Measurements from ENCODE around the gene PARD3.
"Not testable (repeated sequence)": the region's sequence is repeated elsewhere in the genome, so short reads cannot be mapped to it uniquely, and the experiment has no call there.

The PARD3 gene

GRCh38 chr10:34700752-34701151, 114.3 kb downstream of the PARD3 start:
- H3K36me3 ChIP-seq (ENCODE audit: control insufficient read depth in 4 of 4, insufficient read depth in 4 of 4, low read length in 3 of 4); DNase-seq; H3K27ac ChIP-seq (ENCODE audit: insufficient read depth in 1 of 2, low read depth in 1 of 2, low read length in 2 of 2, poor library complexity in 1 of 2, severe bottlenecking in 2 of 2); H3K4me1 ChIP-seq (ENCODE audit: control extremely low read depth in 1 of 4, control insufficient read depth in 4 of 4, insufficient read depth in 4 of 4, low read length in 3 of 4); H3K9me3 ChIP-seq (ENCODE audit: control extremely low read depth in 1 of 5, control insufficient read depth in 4 of 5, insufficient read depth in 2 of 5, low read depth in 1 of 5, low read length in 4 of 5); POLR2A ChIA-PET; CTCF ChIA-PET; H3K4me3 ChIP-seq (ENCODE audit: control insufficient read depth in 1 of 7, extremely low read depth in 1 of 7, insufficient read depth in 4 of 7, low read depth in 2 of 7, low read length in 6 of 7): not testable (repeated sequence)
- WGBS (ENCODE audit: insufficient coverage), result 100% methylated on average over 1 of the region's 5 CpGs
- H3K27me3 ChIP-seq (replicated peaks in 2 of 5; ENCODE audit: control insufficient read depth in 4 of 5, insufficient read depth in 5 of 5, low read length in 4 of 5), result peaks cover 0 to 33% (median 14%) of the 10 kb centered on the region in 5 experiments

GRCh38 chr10:34699904-34700517, 115.1 kb downstream of the PARD3 start:
- CTCF ChIA-PET, result no interaction called here
- H3K36me3 ChIP-seq (ENCODE audit: control insufficient read depth in 4 of 4, insufficient read depth in 4 of 4, low read length in 3 of 4), result no peaks in the 10 kb centered on the region
- no peak overlapping the region for H3K27ac ChIP-seq (ENCODE audit: insufficient read depth in 1 of 2, low read depth in 1 of 2, low read length in 2 of 2, poor library complexity in 1 of 2, severe bottlenecking in 2 of 2)
- no peaks in the 10 kb centered on the region for H3K4me1 ChIP-seq (ENCODE audit: control extremely low read depth in 1 of 4, control insufficient read depth in 4 of 4, insufficient read depth in 4 of 4, low read length in 3 of 4)
- DNase-seq, result no peak
- 100% methylated on average over 2 of the region's 4 CpGs for WGBS (ENCODE audit: insufficient coverage)
- H3K4me3 ChIP-seq (ENCODE audit: control insufficient read depth in 1 of 7, extremely low read depth in 1 of 7, insufficient read depth in 4 of 7, low read depth in 2 of 7, low read length in 6 of 7), result no peak overlapping the region
- H3K27me3 ChIP-seq (replicated peaks in 2 of 5; ENCODE audit: control insufficient read depth in 4 of 5, insufficient read depth in 5 of 5, low read length in 4 of 5), result peaks cover 0 to 29% (median 9%) of the 10 kb centered on the region in 5 experiments
- no peaks in the 10 kb centered on the region for H3K9me3 ChIP-seq (ENCODE audit: control extremely low read depth in 1 of 5, control insufficient read depth in 4 of 5, insufficient read depth in 2 of 5, low read depth in 1 of 5, low read length in 4 of 5)
- POLR2A ChIA-PET, result no interaction called here

GRCh38 chr10:34698979-34699378, 116.1 kb downstream of the PARD3 start:
- no peak overlapping the region for H3K4me3 ChIP-seq (ENCODE audit: control insufficient read depth in 1 of 7, extremely low read depth in 1 of 7, insufficient read depth in 4 of 7, low read depth in 2 of 7, low read length in 6 of 7)
- H3K4me1 ChIP-seq (ENCODE audit: control extremely low read depth in 1 of 4, control insufficient read depth in 4 of 4, insufficient read depth in 4 of 4, low read length in 3 of 4), result no peaks in the 10 kb centered on the region
- H3K27ac ChIP-seq (ENCODE audit: insufficient read depth in 1 of 2, low read depth in 1 of 2, low read length in 2 of 2, poor library complexity in 1 of 2, severe bottlenecking in 2 of 2), result no peak overlapping the region
- DNase-seq, result no peak
- no peaks in the 10 kb centered on the region for H3K9me3 ChIP-seq (ENCODE audit: control extremely low read depth in 1 of 5, control insufficient read depth in 4 of 5, insufficient read depth in 2 of 5, low read depth in 1 of 5, low read length in 4 of 5)
- 100% methylated on average over 1 of the region's 3 CpGs for WGBS (ENCODE audit: insufficient coverage)
- POLR2A ChIA-PET, result no interaction called here
- CTCF ChIA-PET, result interaction anchor here (1.5 kb wide), 1 partner anchor 25 kb away, joined by 3 read pairs; no protein-coding TSS in a partner anchor
- peaks cover 0 to 20% (median 8%) of the 10 kb centered on the region in 5 experiments for H3K27me3 ChIP-seq (replicated peaks in 2 of 5; ENCODE audit: control insufficient read depth in 4 of 5, insufficient read depth in 5 of 5, low read length in 4 of 5)
- no peaks in the 10 kb centered on the region for H3K36me3 ChIP-seq (ENCODE audit: control insufficient read depth in 4 of 4, insufficient read depth in 4 of 4, low read length in 3 of 4)

GRCh38 chr10:34698248-34698831, 116.8 kb downstream of the PARD3 start:
- Histone ChIP-seq H3K4me3 (ENCODE audit: control insufficient read depth in 1 of 7, extremely low read depth in 1 of 7, insufficient read depth in 4 of 7, low read depth in 2 of 7, low read length in 6 of 7) (no peak overlapping the region), H3K4me1 (ENCODE audit: control extremely low read depth in 1 of 4, control insufficient read depth in 4 of 4, insufficient read depth in 4 of 4, low read length in 3 of 4) (no peaks in the 10 kb centered on the region), H3K27me3 (replicated peaks in 2 of 5; ENCODE audit: control insufficient read depth in 4 of 5, insufficient read depth in 5 of 5, low read length in 4 of 5) (peaks cover 0 to 15% (median 5%) of the 10 kb centered on the region in 5 experiments), H3K27ac (ENCODE audit: insufficient read depth in 1 of 2, low read depth in 1 of 2, low read length in 2 of 2, poor library complexity in 1 of 2, severe bottlenecking in 2 of 2) (no peak overlapping the region), H3K36me3 (ENCODE audit: control insufficient read depth in 4 of 4, insufficient read depth in 4 of 4, low read length in 3 of 4) (no peaks in the 10 kb centered on the region), H3K9me3 (ENCODE audit: control extremely low read depth in 1 of 5, control insufficient read depth in 4 of 5, insufficient read depth in 2 of 5, low read depth in 1 of 5, low read length in 4 of 5) (no peaks in the 10 kb centered on the region)
- POLR2A ChIA-PET, result no interaction called here
- WGBS (ENCODE audit: insufficient coverage), result 100% methylated on average over 3 of the region's 4 CpGs
- DNase-seq, result no peak
- CTCF ChIA-PET, result interaction anchor here (1.5 kb wide), 1 partner anchor 26 kb away, joined by 3 read pairs; no protein-coding TSS in a partner anchor

- DNase-seq, result no peak
- Histone ChIP-seq H3K27ac (ENCODE audit: insufficient read depth in 1 of 2, low read depth in 1 of 2, low read length in 2 of 2, poor library complexity in 1 of 2, severe bottlenecking in 2 of 2) (no peak overlapping the region), H3K27me3 (replicated peaks in 2 of 5; ENCODE audit: control insufficient read depth in 4 of 5, insufficient read depth in 5 of 5, low read length in 4 of 5) (peaks cover 0 to 15% (median 4%) of the 10 kb centered on the region in 5 experiments), H3K4me3 (ENCODE audit: control insufficient read depth in 1 of 7, extremely low read depth in 1 of 7, insufficient read depth in 4 of 7, low read depth in 2 of 7, low read length in 6 of 7) (no peak overlapping the region), H3K9me3 (ENCODE audit: control extremely low read depth in 1 of 5, control insufficient read depth in 4 of 5, insufficient read depth in 2 of 5, low read depth in 1 of 5, low read length in 4 of 5) (no peaks in the 10 kb centered on the region), H3K36me3 (ENCODE audit: control insufficient read depth in 4 of 4, insufficient read depth in 4 of 4, low read length in 3 of 4) (no peaks in the 10 kb centered on the region), H3K4me1 (ENCODE audit: control extremely low read depth in 1 of 4, control insufficient read depth in 4 of 4, insufficient read depth in 4 of 4, low read length in 3 of 4) (no peaks in the 10 kb centered on the region)
- ChIA-PET CTCF (interaction anchor here (1.5 kb wide), 1 partner anchor 27 kb away, joined by 3 read pairs; no protein-coding TSS in a partner anchor), POLR2A (no interaction called here)
- 100% methylated on average over 3 of the region's 5 CpGs for WGBS (ENCODE audit: insufficient coverage)
These were observed 117.5 kb downstream of the PARD3 start for GRCh38 chr10:34697351-34698247.

GRCh38 chr10:34696423-34696822, 118.7 kb downstream of the PARD3 start:
- CTCF ChIA-PET, result no interaction called here
- Histone ChIP-seq H3K9me3 (ENCODE audit: control extremely low read depth in 1 of 5, control insufficient read depth in 4 of 5, insufficient read depth in 2 of 5, low read depth in 1 of 5, low read length in 4 of 5) (no peaks in the 10 kb centered on the region), H3K4me3 (ENCODE audit: control insufficient read depth in 1 of 7, extremely low read depth in 1 of 7, insufficient read depth in 4 of 7, low read depth in 2 of 7, low read length in 6 of 7) (no peak overlapping the region), H3K27me3 (replicated peaks in 2 of 5; ENCODE audit: control insufficient read depth in 4 of 5, insufficient read depth in 5 of 5, low read length in 4 of 5) (peaks cover 0 to 13% (median 3%) of the 10 kb centered on the region in 5 experiments), H3K36me3 (ENCODE audit: control insufficient read depth in 4 of 4, insufficient read depth in 4 of 4, low read length in 3 of 4) (no peaks in the 10 kb centered on the region), H3K4me1 (ENCODE audit: control extremely low read depth in 1 of 4, control insufficient read depth in 4 of 4, insufficient read depth in 4 of 4, low read length in 3 of 4) (no peaks in the 10 kb centered on the region), H3K27ac (ENCODE audit: insufficient read depth in 1 of 2, low read depth in 1 of 2, low read length in 2 of 2, poor library complexity in 1 of 2, severe bottlenecking in 2 of 2) (no peak overlapping the region)
- DNase-seq, result peak in 2 of 3 donors; percentile 8 to 26
- WGBS (ENCODE audit: insufficient coverage), result 100% methylated on average over 2 of the region's 2 CpGs
- POLR2A ChIA-PET, result no interaction called here
